Activated naive CD4-positive, alpha-beta T cell treated with anti-CD3 and anti-CD28 coated beads, Interleukin-2, amount 10 ng/mL, durations not matched to agents 7 days and 5 days (primary cell): Measurements from ENCODE around the gene CLEC9A.

Experiments
- CTCF ChIA-PET: fragments of 350-600 bp; sonication (Branson Sonifier 250); formaldehyde crosslinking; loops from one replicate; lab custom pipeline; 2021; ENCODE audit warnings: antibody characterized with exemption; lab: Charles Lee
- DNase-seq: peaks from one replicate; pipeline ENCODE4 v3.0.0-alpha.2; 2020
- H3K27ac Mint-ChIP-seq: one replicate; pipeline ENCODE4 v1.8.0; 2021; ENCODE audit warnings: mild to moderate bottlenecking, moderate library complexity, mixed read lengths
- H3K27me3 Mint-ChIP-seq: one replicate; pipeline ENCODE4 v1.8.0; 2021; ENCODE audit warnings: mild to moderate bottlenecking, mixed read lengths
- H3K36me3 Mint-ChIP-seq: one replicate; pipeline ENCODE4 v1.8.0; 2021; ENCODE audit warnings: mixed read lengths
- H3K4me1 Mint-ChIP-seq: one replicate; pipeline ENCODE4 v1.8.0; 2021; ENCODE audit warnings: mixed read lengths
- H3K4me3 Mint-ChIP-seq: one replicate; pipeline ENCODE4 v1.8.0; 2021; ENCODE audit warnings: mild to moderate bottlenecking, moderate library complexity, mixed read lengths
- H3K9me3 Mint-ChIP-seq: one replicate; pipeline ENCODE4 v1.8.0; 2021; ENCODE audit warnings: mixed read lengths

The CLEC9A gene

DNA sequence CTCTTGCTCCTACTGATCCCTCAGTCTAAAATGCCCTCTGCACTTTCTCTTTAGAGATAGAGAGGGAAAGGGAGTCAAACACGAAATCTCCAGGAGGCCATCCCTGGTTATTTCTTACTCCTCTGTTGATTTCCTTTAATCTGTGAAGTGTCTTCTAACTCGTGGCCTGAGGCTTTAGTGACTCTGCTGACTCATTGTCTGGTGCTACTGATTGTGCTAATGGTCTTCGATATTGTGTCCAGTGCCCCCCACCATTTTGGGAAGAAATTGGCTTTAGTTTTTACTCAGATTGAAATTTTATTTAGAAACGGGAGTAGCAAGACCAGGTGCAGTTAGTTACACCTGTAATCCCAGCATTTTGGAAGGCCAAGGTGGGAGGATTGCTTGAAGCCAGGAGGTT lies 839 bp downstream of the CLEC9A start:
- CTCF ChIA-PET, result interaction anchor here (1.3 to 1.5 kb wide), 2 partner anchors 108 to 281 kb away, joined by 4 to 5 read pairs; no protein-coding TSS in a partner anchor
- Mint-ChIP-seq H3K4me3 (no peak overlapping the region), H3K27ac (no peak overlapping the region), H3K36me3 (no peaks in the 10 kb centered on the region), H3K9me3 (no peaks in the 10 kb centered on the region), H3K4me1 (no peaks in the 10 kb centered on the region), H3K27me3 (peaks cover 13% of the 10 kb centered on the region)
- DNase-seq, result no peak

- Mint-ChIP-seq H3K4me1 (no peaks in the 10 kb centered on the region), H3K9me3 (no peaks in the 10 kb centered on the region), H3K27ac (no peak overlapping the region), H3K27me3 (peaks cover 13% of the 10 kb centered on the region), H3K4me3 (no peak overlapping the region), H3K36me3 (no peaks in the 10 kb centered on the region)
- CTCF ChIA-PET, result interaction anchor here (1.3 to 1.5 kb wide), 2 partner anchors 108 to 282 kb away, joined by 4 to 5 read pairs; no protein-coding TSS in a partner anchor
- no peak for DNase-seq
Observed at GRCh38 chr12:10031771-10032175, 1.3 kb downstream of the CLEC9A start.

GRCh38 chr12:10033783-10034545 lies 3.5 kb downstream of the CLEC9A start:
- Mint-ChIP-seq H3K4me1 (no peaks in the 10 kb centered on the region), H3K27ac (no peak overlapping the region), H3K9me3 (no peaks in the 10 kb centered on the region), H3K4me3 (no peak overlapping the region), H3K27me3 (peaks cover 7% of the 10 kb centered on the region), H3K36me3 (no peaks in the 10 kb centered on the region)
- no peak for DNase-seq
- CTCF ChIA-PET, result interaction anchor here (0.9 to 1.9 kb wide), 7 partner anchors 35 to 126 kb away, joined by 3 to 16 read pairs (median 4); partner anchors contain the start of gene CLEC1B

- H3K36me3 Mint-ChIP-seq, result no peaks in the 10 kb centered on the region
- H3K4me1 Mint-ChIP-seq, result no peaks in the 10 kb centered on the region
- DNase-seq, result no peak
- no peak overlapping the region for H3K4me3 Mint-ChIP-seq
- H3K9me3 Mint-ChIP-seq, result no peaks in the 10 kb centered on the region
- H3K27me3 Mint-ChIP-seq, result peaks cover 9% of the 10 kb centered on the region
- CTCF ChIA-PET, result interaction anchor here (1.3 kb wide), 1 partner anchor 102 kb away, joined by 3 read pairs; no protein-coding TSS in a partner anchor
- no peak overlapping the region for H3K27ac Mint-ChIP-seq
Observed at GRCh38 chr12:10042167-10042566, 11.7 kb downstream of the CLEC9A start.

GRCh38 chr12:10048526-10048925 lies 18.0 kb downstream of the CLEC9A start:
- Mint-ChIP-seq H3K27me3 (peaks cover 17% of the 10 kb centered on the region), H3K27ac (no peak overlapping the region), H3K36me3 (no peaks in the 10 kb centered on the region), H3K9me3 (no peaks in the 10 kb centered on the region), H3K4me3 (no peak overlapping the region), H3K4me1 (peaks cover 5% of the 10 kb centered on the region)
- DNase-seq, result no peak
- CTCF ChIA-PET, result no interaction called here

DNA sequence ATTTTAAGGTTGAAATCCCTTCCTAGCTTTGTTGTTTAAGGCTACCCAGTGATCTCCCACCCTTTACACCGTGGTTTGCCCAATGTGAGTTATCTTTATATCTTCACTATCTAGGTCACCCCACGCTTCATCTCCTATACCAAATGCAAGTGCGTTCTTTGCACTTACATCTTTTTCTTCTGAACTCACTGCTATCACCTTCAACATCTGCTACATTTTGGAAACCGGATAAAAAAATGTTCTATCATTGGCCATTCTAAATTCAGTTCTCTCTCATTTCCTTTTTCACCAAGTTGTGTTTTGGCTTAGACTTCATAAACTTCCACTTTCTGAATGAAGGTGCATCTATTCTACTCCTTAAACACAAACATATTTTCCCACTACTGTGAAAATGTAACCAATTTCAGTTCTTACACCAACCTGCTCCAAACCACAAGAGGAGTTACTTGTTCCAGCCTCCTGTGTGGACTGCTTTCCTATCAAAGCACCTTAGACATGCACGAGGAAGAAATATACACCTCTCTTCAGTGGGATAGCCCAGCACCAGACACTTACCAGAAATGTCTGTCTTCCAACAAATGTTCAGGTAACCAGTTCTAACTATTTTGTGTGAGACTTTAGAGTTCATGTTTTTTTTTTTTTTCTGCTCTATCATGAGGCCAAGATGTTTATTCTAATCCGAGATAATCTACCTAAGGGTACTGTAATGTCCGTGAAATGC lies 21.9 kb downstream of the CLEC9A start:
- Mint-ChIP-seq H3K27me3 (peaks cover 8% of the 10 kb centered on the region), H3K9me3 (no peaks in the 10 kb centered on the region), H3K27ac (no peak overlapping the region), H3K4me1 (peaks cover 5% of the 10 kb centered on the region), H3K36me3 (no peaks in the 10 kb centered on the region), H3K4me3 (no peak overlapping the region)
- DNase-seq, result no peak
- CTCF ChIA-PET, result no interaction called here

- Mint-ChIP-seq H3K4me1 (no peaks in the 10 kb centered on the region), H3K36me3 (no peaks in the 10 kb centered on the region), H3K27me3 (no peaks in the 10 kb centered on the region), H3K27ac (no peak overlapping the region), H3K9me3 (no peaks in the 10 kb centered on the region), H3K4me3 (no peak overlapping the region)
- CTCF ChIA-PET, result no interaction called here
- DNase-seq, result no peak
Observed at GRCh38 chr12:10058387-10058786, 27.9 kb downstream of the CLEC9A start.

- Mint-ChIP-seq H3K4me1 (peaks cover 6% of the 10 kb centered on the region), H3K27ac (no peak overlapping the region), H3K4me3 (no peak overlapping the region), H3K9me3 (no peaks in the 10 kb centered on the region), H3K27me3 (peaks cover 11% of the 10 kb centered on the region), H3K36me3 (no peaks in the 10 kb centered on the region)
- no peak for DNase-seq
- CTCF ChIA-PET, result interaction anchor here (1.0 kb wide), 1 partner anchor 125 kb away, joined by 3 read pairs; no protein-coding TSS in a partner anchor
Observed at GRCh38 chr12:10065241-10065640, 34.8 kb downstream of the CLEC9A start.

DNA sequence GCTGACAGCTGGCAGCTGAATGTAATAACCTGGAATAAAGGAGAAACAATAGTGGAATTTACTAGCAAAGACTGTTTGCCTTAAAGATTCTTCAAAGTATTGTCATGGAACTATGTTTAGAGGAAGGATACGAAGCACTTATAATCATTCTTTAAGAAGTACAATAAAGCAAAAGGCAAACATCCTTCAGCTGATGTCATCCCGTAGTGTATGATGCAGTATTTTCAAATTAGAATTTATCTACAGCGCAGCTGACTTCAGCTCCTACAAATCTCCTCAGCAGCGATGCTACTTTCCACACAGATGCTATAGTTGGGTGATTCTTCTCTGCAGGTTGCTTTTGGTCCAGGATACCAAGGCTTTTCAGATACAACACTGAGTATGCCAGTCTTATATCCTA lies 36.8 kb downstream of the CLEC9A start:
- Mint-ChIP-seq H3K27me3 (peaks cover 11% of the 10 kb centered on the region), H3K36me3 (no peaks in the 10 kb centered on the region), H3K4me3 (no peak overlapping the region), H3K9me3 (no peaks in the 10 kb centered on the region), H3K27ac (no peak overlapping the region), H3K4me1 (peaks cover 6% of the 10 kb centered on the region)
- CTCF ChIA-PET, result no interaction called here
- no peak for DNase-seq

DNA sequence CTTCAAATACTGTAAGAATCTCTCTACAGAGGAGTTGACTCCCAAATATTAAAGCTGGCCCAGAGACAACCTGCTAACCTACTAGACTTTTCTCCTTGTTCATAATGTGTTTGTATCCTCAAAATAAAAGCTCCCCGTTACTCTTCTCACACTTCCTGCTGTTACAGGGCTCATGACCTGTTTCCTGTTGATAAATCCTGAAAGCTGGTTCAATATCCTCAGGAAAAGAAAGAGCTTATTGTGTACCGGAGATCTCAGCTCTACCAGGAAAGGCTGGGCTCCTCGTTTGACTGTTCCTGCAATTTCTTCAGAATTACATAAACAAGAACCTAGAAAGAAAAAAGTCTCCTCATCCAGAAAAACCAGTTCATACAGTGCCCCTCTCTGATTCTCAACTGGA lies 37.5 kb downstream of the CLEC9A start:
- Mint-ChIP-seq H3K36me3 (no peaks in the 10 kb centered on the region), H3K4me1 (peaks cover 6% of the 10 kb centered on the region), H3K9me3 (no peaks in the 10 kb centered on the region), H3K27ac (no peak overlapping the region), H3K27me3 (peaks cover 11% of the 10 kb centered on the region), H3K4me3 (no peak overlapping the region)
- CTCF ChIA-PET, result no interaction called here
- DNase-seq, result no peak

DNA sequence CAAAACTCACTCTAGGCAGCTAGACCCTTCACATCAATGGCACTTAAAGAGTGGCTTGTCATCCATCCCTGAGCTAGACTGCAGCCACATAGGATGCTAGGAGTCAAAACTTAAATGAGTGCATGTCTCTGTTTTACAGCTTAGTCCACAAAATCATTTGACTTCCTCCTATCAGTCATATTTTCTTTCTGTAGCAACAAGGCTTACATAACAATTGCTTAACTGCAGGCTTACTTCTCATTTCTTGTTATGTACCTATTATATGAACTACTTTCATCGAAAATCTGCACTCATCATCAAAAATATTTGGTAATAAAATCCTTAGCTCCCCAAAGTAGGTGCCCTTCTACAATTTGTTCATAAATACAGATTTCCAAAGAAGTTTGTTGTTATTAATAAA lies 38.2 kb downstream of the CLEC9A start:
- Mint-ChIP-seq H3K9me3 (no peaks in the 10 kb centered on the region), H3K27me3 (peaks cover 11% of the 10 kb centered on the region), H3K36me3 (no peaks in the 10 kb centered on the region), H3K4me3 (no peak overlapping the region), H3K4me1 (peaks cover 6% of the 10 kb centered on the region), H3K27ac (no peak overlapping the region)
- no peak for DNase-seq
- CTCF ChIA-PET, result no interaction called here

DNA sequence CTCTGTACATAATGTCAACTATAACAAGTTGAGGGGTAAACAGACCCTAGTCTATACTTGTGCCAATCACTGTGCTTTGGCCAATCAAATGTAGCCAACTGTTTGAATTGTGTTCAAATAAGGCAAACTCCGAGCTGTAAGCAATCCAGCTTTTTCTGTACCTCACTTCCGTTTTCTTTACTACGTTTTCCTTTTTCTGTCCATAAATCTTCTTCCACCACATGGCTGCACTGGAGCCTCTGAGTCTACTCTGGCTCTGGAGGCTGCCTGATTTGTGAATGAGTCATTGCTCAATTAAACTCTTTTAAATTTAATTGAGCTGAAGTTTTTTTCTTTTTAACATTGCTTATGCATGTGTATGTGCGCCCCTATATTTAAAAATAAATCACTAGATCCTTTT lies 38.6 kb downstream of the CLEC9A start:
- Mint-ChIP-seq H3K9me3 (no peaks in the 10 kb centered on the region), H3K36me3 (no peaks in the 10 kb centered on the region), H3K27me3 (peaks cover 11% of the 10 kb centered on the region), H3K4me3 (no peak overlapping the region), H3K27ac (no peak overlapping the region), H3K4me1 (peaks cover 6% of the 10 kb centered on the region)
- CTCF ChIA-PET, result no interaction called here
- DNase-seq, result no peak

GRCh38 chr12:10069976-10070375 lies 39.5 kb downstream of the CLEC9A start:
- no peak overlapping the region for H3K27ac Mint-ChIP-seq
- no peak for DNase-seq
- no peaks in the 10 kb centered on the region for H3K9me3 Mint-ChIP-seq
- H3K27me3 Mint-ChIP-seq, result peaks cover 11% of the 10 kb centered on the region
- H3K4me1 Mint-ChIP-seq, result peaks cover 5% of the 10 kb centered on the region
- CTCF ChIA-PET, result no interaction called here
- H3K4me3 Mint-ChIP-seq, result no peak overlapping the region
- no peaks in the 10 kb centered on the region for H3K36me3 Mint-ChIP-seq

- peaks cover under 1% of the 10 kb centered on the region for H3K4me1 Mint-ChIP-seq
- H3K27me3 Mint-ChIP-seq, result peaks cover 14% of the 10 kb centered on the region
- H3K36me3 Mint-ChIP-seq, result no peaks in the 10 kb centered on the region
- CTCF ChIA-PET, result no interaction called here
- no peak for DNase-seq
- H3K9me3 Mint-ChIP-seq, result no peaks in the 10 kb centered on the region
- no peak overlapping the region for H3K4me3 Mint-ChIP-seq
- no peak overlapping the region for H3K27ac Mint-ChIP-seq
Observed at GRCh38 chr12:10070380-10070779, 39.9 kb downstream of the CLEC9A start.

GRCh38 chr12:10072131-10072530 lies 41.6 kb downstream of the CLEC9A start:
- H3K27me3 Mint-ChIP-seq, result peaks cover 14% of the 10 kb centered on the region
- H3K4me1 Mint-ChIP-seq, result no peaks in the 10 kb centered on the region
- DNase-seq, result no peak
- no peaks in the 10 kb centered on the region for H3K36me3 Mint-ChIP-seq
- CTCF ChIA-PET, result no interaction called here
- H3K27ac Mint-ChIP-seq, result no peak overlapping the region
- H3K4me3 Mint-ChIP-seq, result no peak overlapping the region
- H3K9me3 Mint-ChIP-seq, result no peaks in the 10 kb centered on the region
